Subcutaneous adipose tissue (tissue), 4 donors: ENCODE measurements around the gene PARD3. TPM values are rescaled to one million over a fixed set of nuclear protein-coding genes. Genes with fewer than 3 reads are reported as not detected.

Source experiments
- total RNA-seq, 4 donors: library from RNA; depleted of rRNA; stranded (reverse); fragments of >200 nt; gene quantifications; one replicate each; pipeline ENCODE4 v1.1.0, GENCODE V29; 2016
- TF ChIP-seq, protein P1 (sequence below): fragments of 450-650 bp; IDR thresholded peaks from one replicate; pipeline ENCODE4 v1.5.1; 2016; ENCODE audit warnings: low read depth, mild to moderate bottlenecking, control low read depth, antibody characterized with exemption, moderate library complexity

PARD3 gene
- total RNA-seq, 4 donors from 2014 or later, result 39.4 to 70.3 (median 45.0) TPM

DNA sequence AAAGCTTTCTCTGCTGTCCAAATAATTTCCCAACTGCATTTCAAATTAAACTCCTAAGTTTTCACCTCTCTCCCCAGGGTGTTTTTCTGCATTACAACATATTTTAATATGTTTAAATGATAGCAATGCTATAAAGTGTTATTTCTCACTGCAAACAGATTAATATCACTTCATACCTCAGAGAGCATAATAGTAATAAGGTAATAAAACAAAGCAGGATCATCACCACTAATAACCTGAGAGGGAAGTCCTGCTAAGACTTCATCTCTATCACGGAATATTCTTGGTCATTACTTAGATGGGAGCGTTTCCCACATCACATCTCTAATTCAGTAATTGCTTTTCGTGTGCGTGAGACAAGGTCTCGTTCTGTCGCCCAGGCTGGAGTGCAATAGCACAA lies 168.8 kb downstream of the PARD3 start:
- TF ChIP-seq, protein P1, sequence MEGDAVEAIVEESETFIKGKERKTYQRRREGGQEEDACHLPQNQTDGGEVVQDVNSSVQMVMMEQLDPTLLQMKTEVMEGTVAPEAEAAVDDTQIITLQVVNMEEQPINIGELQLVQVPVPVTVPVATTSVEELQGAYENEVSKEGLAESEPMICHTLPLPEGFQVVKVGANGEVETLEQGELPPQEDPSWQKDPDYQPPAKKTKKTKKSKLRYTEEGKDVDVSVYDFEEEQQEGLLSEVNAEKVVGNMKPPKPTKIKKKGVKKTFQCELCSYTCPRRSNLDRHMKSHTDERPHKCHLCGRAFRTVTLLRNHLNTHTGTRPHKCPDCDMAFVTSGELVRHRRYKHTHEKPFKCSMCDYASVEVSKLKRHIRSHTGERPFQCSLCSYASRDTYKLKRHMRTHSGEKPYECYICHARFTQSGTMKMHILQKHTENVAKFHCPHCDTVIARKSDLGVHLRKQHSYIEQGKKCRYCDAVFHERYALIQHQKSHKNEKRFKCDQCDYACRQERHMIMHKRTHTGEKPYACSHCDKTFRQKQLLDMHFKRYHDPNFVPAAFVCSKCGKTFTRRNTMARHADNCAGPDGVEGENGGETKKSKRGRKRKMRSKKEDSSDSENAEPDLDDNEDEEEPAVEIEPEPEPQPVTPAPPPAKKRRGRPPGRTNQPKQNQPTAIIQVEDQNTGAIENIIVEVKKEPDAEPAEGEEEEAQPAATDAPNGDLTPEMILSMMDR, result no peak

DNA sequence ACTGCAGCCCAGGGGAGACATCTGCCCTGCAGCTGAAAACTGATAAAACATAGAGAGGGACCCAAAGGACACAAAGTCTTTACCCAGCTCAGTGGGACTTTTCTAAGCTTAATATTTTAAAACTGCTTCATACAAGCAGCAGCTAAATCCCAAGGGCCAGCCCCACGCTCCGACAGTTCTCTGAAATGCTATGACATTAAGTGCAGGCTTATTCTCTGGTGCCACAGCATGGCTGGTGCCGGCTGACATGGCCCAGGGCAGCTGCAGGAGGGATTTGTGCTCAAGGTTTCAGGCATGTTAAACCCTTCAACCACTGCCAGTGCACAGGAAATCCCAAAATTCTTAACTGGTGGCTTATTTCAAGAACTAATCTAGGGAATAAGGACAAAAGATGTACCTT lies 170.9 kb downstream of the PARD3 start:
- TF ChIP-seq, protein P1, result no peak

DNA sequence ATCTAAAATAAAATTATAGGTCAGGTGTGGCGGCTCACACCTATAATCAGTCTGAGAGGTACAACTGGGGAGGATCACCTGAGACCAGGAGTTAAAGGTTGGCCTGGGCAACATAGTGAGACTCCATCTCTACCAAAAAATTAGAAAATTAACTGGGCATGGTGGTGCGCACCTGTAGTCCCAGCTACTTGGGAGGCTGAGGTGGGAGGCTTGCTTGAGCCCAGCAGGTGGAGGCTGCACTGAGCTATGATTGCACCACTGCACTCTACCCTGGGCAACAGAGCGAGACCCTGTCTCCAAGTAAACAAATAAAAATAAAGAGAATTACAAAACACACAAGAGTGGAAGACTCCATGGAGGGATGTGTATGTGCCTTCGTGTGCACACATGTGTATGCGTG lies 171.5 kb downstream of the PARD3 start:
- TF ChIP-seq, protein P1, result no peak

DNA sequence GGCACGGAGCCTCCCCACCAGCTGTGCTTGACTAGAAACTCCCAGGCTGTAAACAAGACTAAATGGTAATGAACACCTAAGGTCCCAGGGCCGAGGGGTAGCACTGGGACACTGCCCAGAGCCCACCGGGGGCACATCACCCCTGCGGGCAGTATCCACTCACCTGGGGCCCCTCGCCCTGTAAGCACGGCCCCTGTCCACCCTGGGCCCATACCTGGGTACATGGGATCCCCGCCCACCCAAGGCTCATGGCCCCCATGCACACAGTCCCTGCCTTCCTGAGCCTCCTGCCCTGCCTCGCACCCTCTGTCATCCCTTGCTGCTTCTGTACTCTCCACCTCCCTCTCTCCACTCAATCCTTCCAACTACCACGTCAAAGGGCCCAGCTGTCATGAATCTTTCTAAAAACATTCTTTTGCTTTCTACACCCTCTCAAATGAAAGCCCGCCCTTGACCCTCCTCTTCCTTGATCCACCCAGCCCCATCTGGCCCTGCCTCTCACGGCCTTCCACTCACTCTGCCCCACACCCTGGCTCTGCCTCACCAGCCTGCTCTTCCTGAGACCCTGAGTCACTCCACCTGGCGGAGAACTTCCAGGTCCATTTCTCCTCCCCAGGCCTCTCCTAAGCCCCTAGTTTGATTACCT lies 173.1 kb downstream of the PARD3 start:
- TF ChIP-seq, protein P1, result no peak

DNA sequence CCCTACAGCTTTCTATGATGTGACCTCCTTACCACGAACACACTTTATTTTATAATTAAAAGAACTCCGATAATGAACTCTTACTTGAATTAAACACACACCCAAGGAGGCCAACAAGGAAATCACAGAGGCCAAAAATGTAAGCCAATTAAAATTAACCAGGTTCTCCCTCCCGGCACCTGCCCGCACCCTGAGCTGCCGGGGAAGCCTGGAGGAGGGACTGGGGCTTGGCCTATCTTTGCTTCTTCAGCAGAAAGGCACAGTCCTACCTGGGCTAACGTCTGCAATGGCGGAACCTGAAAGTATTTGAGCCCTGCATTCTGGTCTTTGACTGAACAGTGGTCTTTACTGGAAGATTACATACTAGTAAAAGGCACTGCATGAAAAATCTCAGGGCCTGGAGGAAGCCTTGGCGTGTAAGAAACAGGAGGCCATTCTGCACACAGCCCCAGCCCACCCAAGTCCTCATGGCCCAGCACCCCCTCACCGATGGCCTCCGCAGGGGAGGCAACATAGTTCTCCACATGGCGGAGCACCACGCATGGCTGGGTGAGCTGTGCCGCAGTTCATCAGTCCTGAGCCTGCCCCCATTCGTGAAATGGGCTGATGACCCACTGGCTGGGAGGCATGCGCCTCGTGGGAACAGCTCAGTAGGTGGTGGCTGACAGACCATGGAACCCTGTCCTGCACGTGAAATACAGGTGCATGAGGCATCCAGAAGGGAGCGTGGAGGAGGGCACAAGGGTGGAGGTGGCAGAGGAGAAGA lies 173.8 kb downstream of the PARD3 start:
- TF ChIP-seq, protein P1, result no peak

DNA sequence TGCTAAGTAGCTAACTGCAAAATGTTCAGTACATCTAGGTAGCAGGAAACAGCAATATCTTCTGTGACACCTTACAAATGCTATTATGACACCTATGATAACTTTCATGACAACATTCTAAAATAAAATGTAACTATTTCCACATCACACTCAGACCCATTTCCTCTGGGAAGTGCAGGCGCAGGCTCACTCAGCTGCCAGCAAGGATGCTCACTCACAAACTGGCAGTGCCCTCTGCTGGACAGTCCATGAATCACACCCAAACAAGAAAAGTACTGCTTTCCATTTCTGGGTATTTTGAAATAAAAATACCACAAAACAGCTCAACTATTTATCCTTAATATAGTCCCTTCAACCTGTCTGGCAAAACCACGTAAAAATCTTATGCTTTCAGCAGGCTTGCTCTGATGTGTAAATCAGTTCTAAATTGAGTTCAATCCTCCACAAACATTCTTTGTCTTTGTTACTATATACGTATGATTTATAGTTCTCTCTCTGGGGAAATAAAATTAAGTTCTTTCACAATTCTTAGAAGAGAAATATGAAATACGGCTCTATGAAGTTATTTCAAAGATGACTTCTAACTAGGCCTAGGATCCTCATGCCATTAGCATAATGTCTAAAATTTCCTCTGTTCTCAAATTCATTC lies 176.6 kb downstream of the PARD3 start:
- TF ChIP-seq, protein P1, result no peak

DNA sequence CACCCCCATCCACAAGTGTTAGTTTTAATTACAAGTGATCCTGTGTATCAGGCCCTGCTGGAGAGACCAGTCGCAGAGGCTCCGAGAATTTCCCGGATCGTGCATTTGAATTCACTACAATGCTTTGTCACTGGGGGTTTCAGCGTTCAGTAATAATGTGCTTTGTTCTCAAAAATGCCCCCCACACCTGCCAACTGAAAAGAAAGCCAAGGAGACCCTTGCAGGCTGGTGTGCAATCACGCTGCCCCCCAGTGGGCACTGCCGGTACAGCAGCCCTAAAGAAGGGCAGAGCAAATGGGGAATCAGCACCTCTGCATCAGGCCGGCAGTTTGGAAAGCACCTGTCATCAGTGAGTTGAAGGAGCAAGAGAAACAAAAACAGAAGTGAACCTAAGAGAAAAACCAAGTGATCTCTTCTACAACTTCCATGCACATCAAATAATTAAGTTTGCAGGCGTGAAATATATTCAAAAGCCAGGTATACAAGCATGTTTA lies 177.6 kb downstream of the PARD3 start:
- TF ChIP-seq, protein P1, result no peak
